Lung (tissue), 12 donors: ENCODE results near the gene BABAM1. TPM values are rescaled to one million over a fixed set of nuclear protein-coding genes. Genes with fewer than 3 reads are reported as not detected.
A peak's percentile ranks its signal among the peaks of the same experiment; 100 is the strongest.

Experiments
- ATAC-seq: fragments of 200-7000 bp; cut with Tn5 transposase; one replicate; pipeline ENCODE4 v1.9.1; 2020; ENCODE audit warnings: moderate number of reproducible peaks; ENCODE audit not compliant: insufficient read depth, low FRiP score
- DNase-seq, 3 donors: peaks; one replicate each; pipeline ENCODE4 v3.0.0-alpha.2; 2013 to 2017
- H3K27ac ChIP-seq, 2 donors: one replicate each; pipeline ENCODE4 v1.5.1; 2013; ENCODE audit warnings: mild to moderate bottlenecking in 2 of 2, moderate library complexity in 2 of 2, control low read depth in 1 of 2, inconsistent platforms in 1 of 2, low read depth in 1 of 2, low read length in 1 of 2
- H3K27me3 ChIP-seq, 3 donors: one replicate each; pipeline ENCODE4 v1.5.1; 2013; ENCODE audit warnings: low read length in 2 of 3; ENCODE audit not compliant: control insufficient read depth in 3 of 3, insufficient read depth in 3 of 3
- H3K36me3 ChIP-seq, 4 donors: one replicate each; pipeline ENCODE4 v1.5.1; 2013; ENCODE audit warnings: low read length in 4 of 4, mild to moderate bottlenecking in 1 of 4, moderate library complexity in 1 of 4; ENCODE audit not compliant: control insufficient read depth in 4 of 4, insufficient read depth in 4 of 4
- H3K4me1 ChIP-seq, 5 donors: one replicate each; pipeline ENCODE4 v1.5.1; 2013; ENCODE audit warnings: low read length in 5 of 5, mild to moderate bottlenecking in 2 of 5, moderate library complexity in 1 of 5; ENCODE audit not compliant: control insufficient read depth in 5 of 5, insufficient read depth in 5 of 5
- H3K4me3 ChIP-seq: one replicate; pipeline ENCODE4 v1.5.1; 2013; ENCODE audit warnings: mild to moderate bottlenecking, control low read depth, moderate library complexity
- H3K9ac ChIP-seq, 2 donors: one replicate each; pipeline ENCODE4 v1.5.1; 2013; ENCODE audit warnings: low read length in 2 of 2, control low read depth in 1 of 2; ENCODE audit not compliant: insufficient read depth in 1 of 2
- H3K9me3 ChIP-seq, 4 donors: one replicate each; pipeline ENCODE4 v1.5.1; 2013; ENCODE audit warnings: low read length in 3 of 4, mild to moderate bottlenecking in 1 of 4, moderate library complexity in 1 of 4; ENCODE audit not compliant: control insufficient read depth in 4 of 4, insufficient read depth in 3 of 4
- WGBS, 2 donors: extraction: QIAGEN DNeasy Blood & Tissue Kit; methylation state at CpG; one replicate each; pipeline ENCODE4 v1.1.7; 2013; 5-methylcytosine and 5-hydroxymethylcytosine counted together
- polyA plus RNA-seq, 2 donors: library from polyadenylated mRNA; stranded (reverse); fragments of 200-250 nt; gene quantifications; one replicate each; pipeline ENCODE4 v1.2.1, GENCODE V29; 2013
- total RNA-seq, 2 donors: library from RNA; depleted of rRNA in 1 of 2; stranded (reverse); fragments of >200 nt in 1 of 2; gene quantifications; one replicate each; pipeline ENCODE4 v1.2.1, GENCODE V29; 2014 to 2021
- TF ChIP-seq, protein P1 (sequence below): IDR thresholded peaks from 2 replicates; pipeline ENCODE4 v1.5.1; 2012; ENCODE audit warnings: mild to moderate bottlenecking; ENCODE audit errors: control extremely low read depth, extremely low read depth
- donor health status: control.
- donor health status: control.
- donor health status: Bipolar disorder and iron deficiency.
- donor health status: healthy.
- donor health status: DM: yes; HTN: yes; CAD: no.

BABAM1 gene
- total and polyA plus RNA-seq, 4 donors: 52.4 to 75.1 (median 63.4) TPM

DNA sequence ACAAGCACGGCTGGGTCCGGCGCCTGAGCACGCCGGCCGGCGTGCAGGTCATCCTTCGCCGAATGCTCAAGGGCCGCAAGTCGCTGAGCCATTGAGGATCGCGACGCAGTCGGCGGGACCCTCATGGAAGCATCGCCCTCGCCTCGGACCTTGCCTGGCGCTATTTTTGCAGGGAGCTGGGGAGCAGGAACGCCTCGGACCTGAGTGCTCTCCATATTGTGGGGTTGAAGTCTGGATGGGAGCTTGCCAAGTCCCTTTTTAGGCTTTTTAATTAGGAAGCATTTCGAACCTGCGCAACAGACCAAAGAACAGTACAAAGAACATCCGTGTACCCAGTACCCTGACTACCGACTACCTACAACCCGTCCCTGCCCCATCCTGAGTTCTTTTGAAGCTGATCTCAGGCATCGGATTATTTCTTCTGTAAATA lies 39.1 kb downstream of the BABAM1 start:
- WGBS, 2 donors: 11 to 12% methylated on average over 27 to 28 of the region's 28 CpGs
- ATAC-seq (no peak), DNase-seq (no peak)
- Histone ChIP-seq H3K4me3 (peak overlapping the region; percentile 51), H3K27me3 (no peaks in the 10 kb centered on the region), H3K27ac (peak overlapping the region; percentile 82 to 88), H3K36me3 (peaks cover 0 to under 1% (median 0%) of the 10 kb centered on the region in 4 donors), H3K9me3 (no peaks in the 10 kb centered on the region), H3K9ac (peak overlapping the region in 1 of 2 donors; percentile 46), H3K4me1 (peaks cover 4 to 39% (median 9%) of the 10 kb centered on the region in 5 donors)
- TF ChIP-seq, protein P1, sequence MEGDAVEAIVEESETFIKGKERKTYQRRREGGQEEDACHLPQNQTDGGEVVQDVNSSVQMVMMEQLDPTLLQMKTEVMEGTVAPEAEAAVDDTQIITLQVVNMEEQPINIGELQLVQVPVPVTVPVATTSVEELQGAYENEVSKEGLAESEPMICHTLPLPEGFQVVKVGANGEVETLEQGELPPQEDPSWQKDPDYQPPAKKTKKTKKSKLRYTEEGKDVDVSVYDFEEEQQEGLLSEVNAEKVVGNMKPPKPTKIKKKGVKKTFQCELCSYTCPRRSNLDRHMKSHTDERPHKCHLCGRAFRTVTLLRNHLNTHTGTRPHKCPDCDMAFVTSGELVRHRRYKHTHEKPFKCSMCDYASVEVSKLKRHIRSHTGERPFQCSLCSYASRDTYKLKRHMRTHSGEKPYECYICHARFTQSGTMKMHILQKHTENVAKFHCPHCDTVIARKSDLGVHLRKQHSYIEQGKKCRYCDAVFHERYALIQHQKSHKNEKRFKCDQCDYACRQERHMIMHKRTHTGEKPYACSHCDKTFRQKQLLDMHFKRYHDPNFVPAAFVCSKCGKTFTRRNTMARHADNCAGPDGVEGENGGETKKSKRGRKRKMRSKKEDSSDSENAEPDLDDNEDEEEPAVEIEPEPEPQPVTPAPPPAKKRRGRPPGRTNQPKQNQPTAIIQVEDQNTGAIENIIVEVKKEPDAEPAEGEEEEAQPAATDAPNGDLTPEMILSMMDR: no peak

DNA sequence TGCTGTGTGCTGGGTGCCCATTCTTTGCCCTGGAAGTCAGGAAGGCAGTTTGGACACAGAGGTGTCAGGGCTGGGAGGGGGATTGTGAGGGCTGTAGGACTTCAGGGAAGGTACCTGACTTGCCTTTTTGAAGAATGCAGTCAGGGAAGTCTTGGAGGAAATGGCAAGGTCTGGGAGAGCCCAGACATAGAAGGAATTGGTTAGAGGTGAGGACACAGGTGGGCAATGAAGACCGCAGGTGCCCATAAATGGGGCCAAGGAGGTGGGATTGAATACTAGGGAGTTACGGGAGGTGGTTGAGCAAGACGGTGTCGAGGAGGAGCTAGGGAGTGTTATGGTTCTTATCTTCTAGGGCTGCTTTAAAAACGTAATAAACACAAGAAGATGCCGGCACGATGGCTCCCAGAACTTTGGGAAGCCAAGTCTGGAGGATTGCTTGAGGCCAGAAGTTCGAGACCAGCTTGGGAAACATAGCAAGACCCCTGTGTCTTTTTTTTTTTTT lies 40.7 kb downstream of the BABAM1 start:
- ATAC-seq (no peak), DNase-seq (no peak)
- TF ChIP-seq, protein P1: no peak
- Histone ChIP-seq H3K9me3 (no peaks in the 10 kb centered on the region), H3K27ac (no peak overlapping the region), H3K27me3 (no peaks in the 10 kb centered on the region), H3K4me1 (peaks cover 0 to 32% (median 7%) of the 10 kb centered on the region in 5 donors), H3K9ac (no peak overlapping the region), H3K4me3 (no peak overlapping the region), H3K36me3 (peaks cover 0 to 10% (median 0%) of the 10 kb centered on the region in 4 donors)
- 85 to 91% methylated on average over 8 of the region's 8 CpGs for WGBS, 2 donors

DNA sequence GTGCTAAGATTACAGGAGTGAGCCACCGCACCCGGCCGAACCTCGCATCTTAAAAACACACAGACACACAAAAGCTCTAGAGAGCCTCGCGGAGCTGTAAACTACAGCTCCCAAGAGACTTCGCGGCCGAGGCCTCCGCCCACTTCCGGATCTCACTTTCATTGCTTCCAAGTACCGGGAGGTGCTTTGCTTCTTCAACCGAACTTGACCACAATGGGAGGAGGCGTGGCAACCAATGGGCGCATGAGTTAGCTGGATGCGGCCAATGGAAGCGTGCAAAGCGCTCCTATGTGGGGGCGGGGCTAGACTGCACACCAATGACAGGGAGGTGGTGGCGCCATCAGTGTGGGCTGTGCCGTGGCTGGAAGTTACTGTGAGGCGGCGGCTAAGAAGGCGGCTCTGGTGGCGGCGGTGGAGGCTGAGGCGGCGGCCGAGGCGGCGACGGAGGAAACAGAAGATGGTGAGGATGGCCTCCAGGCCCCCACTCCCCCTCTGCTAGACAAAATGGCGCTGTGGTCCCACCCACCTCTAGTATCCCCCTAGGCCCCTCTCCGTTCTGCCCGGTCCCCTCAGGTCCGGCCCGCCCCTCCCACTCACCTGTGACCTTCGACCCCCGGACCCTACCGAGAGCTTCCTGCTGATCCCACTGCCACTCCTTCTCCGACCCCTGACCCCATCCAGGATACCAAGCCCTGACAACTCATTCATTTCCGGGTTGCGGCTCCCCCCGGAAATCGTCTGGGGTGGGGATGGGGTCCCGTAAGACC lies 42.1 kb downstream of the BABAM1 start, which contains the start of gene DDA1:
Gene DDA1 (plus strand): TSS at position 366 of the 767 bp plus-strand sequence. CDS start 92 bp downstream, at position 458.
- DNase-seq (peak; percentile 100), ATAC-seq (peak; percentile 81)
- WGBS, 2 donors: 0% methylated on average over 44 to 46 of the region's 46 CpGs
- H3K9ac ChIP-seq: peak within 1 kb of the TSS; percentile 56 to 84
- peaks cover 0 to 18% (median 1%) of the 10 kb centered on the region in 4 donors for H3K36me3 ChIP-seq
- H3K4me3 ChIP-seq: peak within 1 kb of the TSS; percentile 82
- peaks cover 0 to 24% (median 6%) of the 10 kb centered on the region in 5 donors for H3K4me1 ChIP-seq
- no peaks in the 10 kb centered on the region for H3K27me3 ChIP-seq
- H3K27ac ChIP-seq: peak within 1 kb of the TSS; percentile 76 to 78
- no peaks in the 10 kb centered on the region for H3K9me3 ChIP-seq
- TF ChIP-seq, protein P1: no peak
